Islet precursor cell (in vitro differentiated cells): ENCODE measurements around the gene RNF103.
A peak's percentile ranks its signal among the peaks of the same experiment; 100 is the strongest.
"Not testable (repeated sequence)": the region's sequence is repeated elsewhere in the genome, so short reads cannot be mapped to it uniquely, and the experiment has no call there.

ENCODE experiments used
- DNase-seq: peaks from one replicate; pipeline ENCODE4 v3.0.0-alpha.2; 2018

RNF103 gene

DNA sequence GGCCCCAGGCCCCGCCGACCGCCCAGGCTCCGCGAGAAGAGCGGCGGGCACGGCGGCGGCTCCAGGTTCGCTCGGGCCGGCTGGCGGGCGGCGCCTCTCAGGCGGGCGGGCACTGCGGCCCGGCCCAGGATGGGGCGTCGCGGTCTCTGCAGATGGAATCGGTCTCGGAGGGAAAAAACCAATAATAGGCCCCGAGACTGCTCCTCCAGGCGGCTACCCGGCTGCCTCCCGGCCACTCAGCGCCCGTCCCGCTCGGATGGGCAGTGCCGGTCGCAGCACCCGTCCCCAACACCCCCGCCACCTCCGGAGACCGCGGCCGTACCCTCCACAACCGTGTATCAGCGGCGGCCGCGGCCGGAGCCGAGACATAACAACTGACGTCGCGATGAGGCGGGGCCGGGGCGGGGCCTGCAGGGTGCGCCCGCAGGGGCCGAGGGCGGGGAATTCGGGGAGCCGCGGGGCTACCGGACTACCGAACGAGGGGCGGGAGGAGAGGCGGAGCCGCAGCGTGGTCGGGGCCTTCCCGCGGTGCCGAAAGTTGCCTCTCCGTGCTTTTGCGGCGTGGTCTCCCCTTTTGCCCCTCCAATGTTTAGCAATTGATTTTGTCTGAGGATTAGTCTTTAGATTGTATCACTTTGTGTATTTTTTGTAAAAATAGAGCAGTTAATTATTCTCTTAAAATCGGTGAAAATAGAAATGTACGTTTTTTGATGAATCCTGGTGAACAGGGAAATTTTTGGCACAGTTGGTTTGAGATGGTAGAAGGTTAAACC is at the start of gene RNF103:
RNF103 (minus strand) TSS at position 372 of the 773 bp plus-strand sequence. CDS start 979 bp downstream, outside the sequence.
- peak; percentile 95 for DNase-seq

DNA sequence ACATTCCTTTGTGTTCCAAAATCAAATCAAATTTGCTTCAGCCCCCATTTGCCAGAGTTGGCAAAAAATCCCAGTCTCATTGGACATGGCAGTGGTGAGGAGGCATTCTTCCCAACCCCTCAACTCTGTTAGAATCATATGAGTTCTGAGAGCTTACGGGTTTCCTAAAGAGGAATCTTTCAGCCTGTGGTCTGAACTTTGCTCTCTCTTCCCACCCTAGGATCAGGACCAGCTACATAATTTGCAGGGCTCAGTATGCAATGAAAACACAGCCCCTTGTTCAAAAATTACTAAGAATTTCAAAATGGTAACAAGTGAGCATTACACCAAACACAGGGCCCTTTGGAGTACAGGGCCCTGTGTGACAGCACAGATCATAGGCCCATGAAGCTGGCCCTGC is 49.3 kb upstream of the RNF103 start:
- no peak for DNase-seq

- no peak for DNase-seq
Measured at GRCh38 chr2:86672027-86672545, 48.4 kb upstream of the RNF103 start.

- no peak for DNase-seq
Measured at GRCh38 chr2:86671337-86671981, 47.8 kb upstream of the RNF103 start.

GRCh38 chr2:86669323-86669722 is 45.7 kb upstream of the RNF103 start:
- DNase-seq = not testable (repeated sequence)

GRCh38 chr2:86661333-86661732 is 37.7 kb upstream of the RNF103 start:
- DNase-seq = no peak

DNA sequence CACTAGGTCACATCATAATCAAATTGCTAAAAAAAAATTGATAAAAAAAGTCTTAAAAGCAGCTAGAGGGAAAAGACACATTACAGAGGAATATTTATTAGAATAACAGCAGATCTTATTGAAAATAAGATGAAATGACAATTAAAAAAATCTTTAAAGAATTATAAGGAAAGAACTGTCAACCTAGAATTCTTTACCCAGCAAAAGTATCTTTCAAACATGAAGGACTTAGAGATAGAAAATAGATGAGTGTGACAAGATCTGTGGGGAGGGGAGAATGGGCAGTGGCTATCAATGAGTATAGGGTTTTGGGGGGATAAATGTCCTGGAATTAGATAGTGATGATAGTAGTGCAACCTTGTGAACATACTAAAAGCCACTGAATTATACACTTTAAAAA is 26.5 kb upstream of the RNF103 start:
- no peak for DNase-seq

DNA sequence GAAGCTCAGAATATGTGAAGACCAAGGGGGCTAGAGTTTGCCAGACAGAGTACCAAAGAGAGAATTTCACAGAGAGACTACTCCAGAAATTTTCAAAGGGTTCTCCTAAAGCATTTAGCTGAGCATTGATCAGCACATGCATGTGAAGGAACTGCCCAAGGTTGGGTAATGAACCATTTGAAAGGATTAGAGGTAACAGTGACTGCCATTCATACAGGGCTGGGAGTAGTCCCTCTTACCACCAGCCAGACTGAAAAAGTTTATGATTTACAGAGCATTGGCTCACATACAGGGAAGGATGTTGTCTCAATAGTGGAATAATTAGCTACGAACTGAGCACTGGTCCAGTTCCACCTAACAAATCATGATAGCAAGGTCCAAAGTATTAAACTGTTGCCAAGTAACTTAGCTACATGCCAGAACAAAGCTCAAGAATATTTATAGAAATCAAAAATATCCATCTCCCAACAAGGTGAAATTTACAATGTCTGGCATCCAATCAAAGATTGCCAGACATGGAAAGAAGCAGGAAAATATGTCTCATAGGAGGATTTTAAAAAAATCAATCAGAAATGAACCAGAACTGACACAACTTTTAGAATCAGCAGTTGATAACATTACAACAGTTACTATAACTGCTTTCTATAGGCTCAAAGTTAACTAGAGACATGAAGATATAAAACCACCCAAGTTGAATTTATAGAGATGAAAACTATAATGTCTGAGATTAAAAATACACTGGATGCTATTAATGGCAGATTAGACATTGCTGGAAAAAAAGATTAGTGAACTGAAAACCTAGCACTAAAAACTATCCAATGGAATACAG is 25.7 kb upstream of the RNF103 start:
- DNase-seq = no peak

DNA sequence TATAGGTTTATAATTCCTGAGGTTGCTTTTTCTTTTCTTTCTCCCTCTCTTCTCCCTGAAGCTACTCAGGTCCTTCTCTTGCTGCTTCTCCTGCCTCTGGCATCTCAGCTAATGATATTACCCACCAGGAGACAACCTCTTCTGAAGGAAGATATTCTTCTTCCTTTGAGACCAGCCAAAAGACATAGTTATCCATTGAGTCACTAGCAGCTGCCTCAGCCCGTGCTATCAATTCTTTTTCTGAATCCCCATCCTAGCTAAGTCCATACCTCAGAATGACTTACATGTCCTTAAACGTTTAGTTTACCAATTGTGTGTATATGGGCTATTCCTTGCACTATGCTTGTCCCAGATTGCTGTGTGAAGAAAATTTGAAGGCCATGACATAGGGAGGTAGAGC is 25.0 kb upstream of the RNF103 start:
- no peak for DNase-seq

- no peak for DNase-seq
Measured at GRCh38 chr2:86646865-86647264, 23.2 kb upstream of the RNF103 start.

- DNase-seq = no peak
Measured at GRCh38 chr2:86646329-86646728, 22.7 kb upstream of the RNF103 start.

GRCh38 chr2:86645752-86646151 is 22.1 kb upstream of the RNF103 start:
- DNase-seq = no peak

DNA sequence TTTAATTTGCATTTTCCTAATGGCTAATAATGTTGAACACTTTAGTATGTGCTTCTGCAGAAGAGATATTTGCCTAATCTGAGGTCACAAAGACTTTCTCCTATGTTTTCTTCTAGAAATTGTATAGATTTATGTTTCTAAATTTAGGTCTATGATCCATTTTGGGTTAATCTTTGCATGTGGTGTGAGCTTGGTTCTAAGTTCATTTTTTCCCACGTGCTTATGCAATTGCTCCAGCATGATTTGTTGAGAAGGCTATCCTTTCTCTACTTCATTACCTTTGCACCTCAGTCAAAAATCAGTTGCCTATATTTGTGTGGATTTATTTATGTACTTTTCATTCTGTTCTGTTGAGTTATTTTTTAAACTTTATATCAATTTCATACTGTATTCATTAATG is 15.0 kb upstream of the RNF103 start:
- no peak for DNase-seq

GRCh38 chr2:86636842-86637241 is 13.2 kb upstream of the RNF103 start:
- DNase-seq = no peak

DNA sequence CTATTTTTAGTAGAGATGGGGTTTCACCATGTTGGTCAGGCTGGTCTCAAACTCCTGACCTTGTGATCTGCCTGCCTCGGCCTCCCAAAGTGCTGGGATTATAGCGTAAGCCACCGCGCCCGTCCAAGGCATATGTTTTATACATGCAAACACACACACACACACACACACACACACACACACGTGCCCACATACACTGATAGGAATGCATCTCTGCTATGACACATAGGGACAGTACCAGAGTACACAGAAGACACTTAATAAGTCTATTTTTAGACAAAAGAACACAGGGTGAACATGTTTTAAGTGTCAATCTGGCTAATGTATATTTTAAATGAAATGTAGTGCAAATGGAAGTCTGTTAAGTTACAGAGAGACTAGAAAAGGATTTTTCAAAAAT is 10.7 kb upstream of the RNF103 start:
- DNase-seq = no peak

- no peak for DNase-seq
Measured at GRCh38 chr2:86633155-86633651, 9.5 kb upstream of the RNF103 start.

- DNase-seq = no peak
Measured at GRCh38 chr2:86632672-86633071, 9.0 kb upstream of the RNF103 start.

DNA sequence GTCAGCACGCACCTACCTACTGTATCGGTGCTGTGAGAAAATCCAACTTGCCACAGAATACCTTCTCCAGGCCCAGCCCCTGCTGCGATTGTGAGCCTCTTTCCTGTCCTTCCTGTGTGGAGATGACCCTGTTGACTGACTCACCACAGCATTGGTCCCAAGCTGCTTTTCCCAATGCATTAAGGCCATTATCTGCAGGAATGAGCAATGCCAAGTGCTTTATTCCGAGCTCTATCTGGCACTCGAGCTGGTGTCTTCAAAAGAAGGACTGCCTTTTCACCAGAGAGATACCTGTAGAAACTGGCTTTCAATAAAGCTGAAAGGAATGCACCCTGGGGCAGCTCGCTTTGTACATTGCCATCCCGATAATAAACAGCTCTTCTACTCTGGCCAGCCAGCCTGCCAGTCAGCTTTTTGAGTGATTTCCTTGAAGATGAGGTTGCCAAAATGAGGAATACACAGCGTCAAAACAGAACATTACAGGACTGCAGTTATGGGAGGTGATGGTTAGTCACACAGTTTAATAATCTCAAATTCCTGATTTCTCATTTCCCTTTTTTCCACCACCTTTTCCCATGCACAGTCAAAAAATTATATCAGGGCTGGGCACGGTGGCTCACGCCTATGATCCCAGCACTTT is 8.3 kb upstream of the RNF103 start:
- peak; percentile 96 for DNase-seq

GRCh38 chr2:86628091-86628522 is 4.4 kb upstream of the RNF103 start:
- no peak for DNase-seq

GRCh38 chr2:86627550-86627949 is 3.9 kb upstream of the RNF103 start:
- no peak for DNase-seq

DNA sequence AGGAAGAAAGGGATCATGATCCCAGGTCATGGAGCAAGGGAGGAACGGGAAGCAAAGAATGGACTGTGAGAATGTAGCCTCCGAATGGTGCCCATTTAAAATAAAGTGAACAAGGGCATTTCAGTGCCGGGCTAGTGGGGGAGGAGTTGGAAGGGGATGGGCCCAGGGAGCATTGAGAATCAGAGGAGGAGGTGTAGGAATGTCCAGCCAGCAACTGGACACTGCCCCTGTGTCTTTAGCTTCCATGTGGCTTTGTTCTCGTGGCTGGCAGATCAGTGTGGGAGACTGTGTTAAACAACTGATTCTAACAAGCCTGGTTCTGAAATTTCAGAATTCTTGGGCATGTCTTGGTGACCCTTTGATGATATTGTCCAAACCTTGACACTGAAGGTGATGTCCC is 1.4 kb upstream of the RNF103 start:
- DNase-seq = no peak

DNA sequence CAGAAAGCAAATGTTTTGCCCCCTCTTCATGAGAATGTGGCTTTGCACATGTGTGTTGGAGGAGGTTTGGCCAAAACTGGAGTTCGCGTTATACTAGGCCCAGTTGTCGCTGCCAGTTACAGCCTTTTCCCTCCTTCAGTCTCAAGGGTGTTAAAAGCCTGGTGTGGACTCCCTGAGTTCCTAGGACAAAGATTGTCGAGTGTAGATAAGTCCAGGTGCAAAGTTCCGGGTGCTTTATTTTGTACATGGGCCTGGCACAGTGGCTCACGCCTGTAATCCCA is 542 bp upstream of the RNF103 start:
- no peak for DNase-seq

DNA sequence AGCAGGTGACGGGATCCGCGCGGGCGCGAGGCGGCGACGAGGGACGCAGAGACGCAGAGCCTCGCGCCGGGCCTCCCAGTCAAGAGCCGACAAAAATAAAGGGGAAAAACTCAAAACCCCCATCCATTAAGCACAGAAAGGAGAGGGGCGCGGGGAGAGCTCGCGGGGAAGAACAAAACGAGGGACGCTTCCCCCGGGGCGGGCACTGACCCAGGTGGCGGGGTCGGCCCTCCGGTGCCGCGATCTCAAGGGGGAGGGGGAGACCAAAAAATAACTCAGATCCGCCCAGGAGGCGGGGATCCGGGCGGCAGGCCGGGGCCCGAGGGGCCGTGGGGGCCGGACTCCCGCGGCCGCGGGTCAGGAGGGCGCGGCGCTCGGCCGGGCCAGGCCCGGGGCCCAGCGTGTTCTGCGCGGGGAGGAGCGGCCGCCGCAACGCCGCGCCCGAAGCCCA is 597 bp downstream of the RNF103 start:
- peak; percentile 60 for DNase-seq
